Measurements from ENCODE around the gene PTPN18. TPM values are rescaled to one million over a fixed set of nuclear protein-coding genes. Genes with fewer than 3 reads are reported as not detected.
A peak's percentile ranks its signal among the peaks of the same experiment; 100 is the strongest.
"Not testable (repeated sequence)": the region's sequence is repeated elsewhere in the genome, so short reads cannot be mapped to it uniquely, and the experiment has no call there.

Gene PTPN18
- total RNA-seq, 1 donor from 2014 or later = 78.5 TPM

DNA sequence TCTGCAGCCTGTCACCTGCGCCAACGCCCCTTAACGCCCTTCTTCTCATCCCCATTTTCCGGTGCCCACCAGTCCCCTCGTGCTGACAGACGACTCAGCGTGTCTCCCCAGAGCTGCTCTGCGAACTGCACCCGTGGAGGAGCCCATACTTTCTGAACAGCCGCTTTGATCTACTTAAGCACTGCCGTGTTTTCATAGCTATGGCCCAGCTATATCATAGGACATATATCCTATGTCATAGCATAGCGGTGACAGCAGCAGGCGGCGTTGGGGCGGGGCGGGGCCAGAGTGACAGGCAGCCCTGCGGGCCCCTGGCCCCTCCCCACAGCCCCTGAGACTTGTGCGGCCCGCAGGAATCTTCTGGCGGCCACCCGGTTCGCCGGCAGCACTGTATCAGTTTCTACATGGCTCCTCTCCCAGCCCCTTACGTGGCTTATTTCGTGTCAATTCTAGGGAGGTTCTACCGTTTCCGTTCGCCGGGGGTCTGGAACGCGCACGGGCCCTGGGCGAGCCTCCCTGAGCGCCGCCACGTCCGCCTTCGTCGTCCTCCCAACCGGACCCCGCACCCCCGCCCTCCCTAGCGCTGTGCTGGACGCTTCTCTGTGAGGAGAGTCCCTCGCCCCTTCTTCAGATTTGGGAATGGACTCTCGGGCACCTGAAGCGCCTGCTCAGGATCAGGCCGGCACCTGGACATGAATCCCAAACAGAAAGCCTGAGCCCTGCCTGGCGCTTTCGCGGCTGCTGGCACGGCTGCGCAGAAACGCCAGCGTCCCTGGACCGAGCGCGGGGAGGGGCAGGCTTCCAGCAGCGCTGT lies 35.4 kb downstream of the PTPN18 start:
- TF ChIP-seq, protein P1, sequence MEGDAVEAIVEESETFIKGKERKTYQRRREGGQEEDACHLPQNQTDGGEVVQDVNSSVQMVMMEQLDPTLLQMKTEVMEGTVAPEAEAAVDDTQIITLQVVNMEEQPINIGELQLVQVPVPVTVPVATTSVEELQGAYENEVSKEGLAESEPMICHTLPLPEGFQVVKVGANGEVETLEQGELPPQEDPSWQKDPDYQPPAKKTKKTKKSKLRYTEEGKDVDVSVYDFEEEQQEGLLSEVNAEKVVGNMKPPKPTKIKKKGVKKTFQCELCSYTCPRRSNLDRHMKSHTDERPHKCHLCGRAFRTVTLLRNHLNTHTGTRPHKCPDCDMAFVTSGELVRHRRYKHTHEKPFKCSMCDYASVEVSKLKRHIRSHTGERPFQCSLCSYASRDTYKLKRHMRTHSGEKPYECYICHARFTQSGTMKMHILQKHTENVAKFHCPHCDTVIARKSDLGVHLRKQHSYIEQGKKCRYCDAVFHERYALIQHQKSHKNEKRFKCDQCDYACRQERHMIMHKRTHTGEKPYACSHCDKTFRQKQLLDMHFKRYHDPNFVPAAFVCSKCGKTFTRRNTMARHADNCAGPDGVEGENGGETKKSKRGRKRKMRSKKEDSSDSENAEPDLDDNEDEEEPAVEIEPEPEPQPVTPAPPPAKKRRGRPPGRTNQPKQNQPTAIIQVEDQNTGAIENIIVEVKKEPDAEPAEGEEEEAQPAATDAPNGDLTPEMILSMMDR (IDR thresholded peaks at IDR 0.05; ENCODE audit: partially characterized antibody, unreplicated experiment) = no peak

DNA sequence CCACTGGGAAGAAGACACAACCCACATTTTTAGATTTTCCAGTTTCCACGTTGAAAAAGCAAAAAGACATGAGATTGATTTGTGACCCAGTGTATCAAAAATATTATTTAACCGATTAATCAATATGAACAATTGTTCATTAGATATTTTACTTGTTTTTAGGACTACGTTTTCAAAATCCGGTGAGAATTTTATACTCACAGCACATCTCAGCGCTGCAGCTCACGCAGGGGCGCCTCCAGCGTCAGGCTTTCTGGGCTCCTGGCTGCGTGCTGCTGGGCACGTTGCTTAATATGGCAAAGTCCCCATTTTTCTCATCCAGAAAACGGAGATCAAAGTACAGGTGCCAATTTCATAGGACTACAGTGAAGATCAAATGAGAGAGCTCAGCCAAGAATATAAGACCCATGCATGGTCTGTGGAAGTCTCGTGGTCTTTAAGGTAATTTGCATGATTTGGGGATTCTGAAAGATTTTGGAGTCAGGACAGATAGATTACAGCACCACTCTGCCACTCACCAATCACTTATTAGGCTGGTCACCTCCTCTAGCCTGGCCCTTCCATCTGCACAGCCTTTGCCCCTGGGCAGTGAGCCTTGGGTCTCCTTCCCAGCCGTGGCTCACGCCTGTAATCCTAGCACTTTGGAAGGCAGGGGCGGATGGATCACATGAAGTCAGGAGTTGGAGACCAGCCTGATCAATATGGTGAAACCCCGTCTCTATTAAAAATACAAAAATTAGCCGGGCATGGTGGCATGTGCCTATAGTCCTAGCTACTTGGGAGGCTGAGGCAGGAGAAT lies 36.2 kb downstream of the PTPN18 start:
- Mint-ChIP-seq H3K4me1 (ENCODE audit: low read depth, unreplicated experiment) (peaks cover 10% of the 10 kb centered on the region), H3K27me3 (ENCODE audit: unreplicated experiment) (peaks cover 3% of the 10 kb centered on the region), H3K27ac (ENCODE audit: unreplicated experiment) (peak overlapping the region; percentile 60), H3K9me3 (ENCODE audit: unreplicated experiment) (peaks cover 7% of the 10 kb centered on the region), H3K4me3 (ENCODE audit: unreplicated experiment) (peak overlapping the region; percentile 90), H3K36me3 (ENCODE audit: unreplicated experiment) (peaks cover 6% of the 10 kb centered on the region)
- no peak for DNase-seq
- TF ChIP-seq, protein P1 (IDR thresholded peaks at IDR 0.05; ENCODE audit: partially characterized antibody, unreplicated experiment) = no peak

More for the DNA sequence above, 35.4 kb downstream of the PTPN18 start:
- peaks cover 6% of the 10 kb centered on the region for H3K36me3 Mint-ChIP-seq (ENCODE audit: unreplicated experiment)
- DNase-seq = peak; percentile 90
- H3K27me3 Mint-ChIP-seq (ENCODE audit: unreplicated experiment) = peaks cover 3% of the 10 kb centered on the region
- H3K27ac Mint-ChIP-seq (ENCODE audit: unreplicated experiment) = peak overlapping the region; percentile 93
- H3K4me3 Mint-ChIP-seq (ENCODE audit: unreplicated experiment) = peak overlapping the region; percentile 90
- peaks cover 7% of the 10 kb centered on the region for H3K9me3 Mint-ChIP-seq (ENCODE audit: unreplicated experiment)
- H3K4me1 Mint-ChIP-seq (ENCODE audit: low read depth, unreplicated experiment) = peaks cover 12% of the 10 kb centered on the region

DNA sequence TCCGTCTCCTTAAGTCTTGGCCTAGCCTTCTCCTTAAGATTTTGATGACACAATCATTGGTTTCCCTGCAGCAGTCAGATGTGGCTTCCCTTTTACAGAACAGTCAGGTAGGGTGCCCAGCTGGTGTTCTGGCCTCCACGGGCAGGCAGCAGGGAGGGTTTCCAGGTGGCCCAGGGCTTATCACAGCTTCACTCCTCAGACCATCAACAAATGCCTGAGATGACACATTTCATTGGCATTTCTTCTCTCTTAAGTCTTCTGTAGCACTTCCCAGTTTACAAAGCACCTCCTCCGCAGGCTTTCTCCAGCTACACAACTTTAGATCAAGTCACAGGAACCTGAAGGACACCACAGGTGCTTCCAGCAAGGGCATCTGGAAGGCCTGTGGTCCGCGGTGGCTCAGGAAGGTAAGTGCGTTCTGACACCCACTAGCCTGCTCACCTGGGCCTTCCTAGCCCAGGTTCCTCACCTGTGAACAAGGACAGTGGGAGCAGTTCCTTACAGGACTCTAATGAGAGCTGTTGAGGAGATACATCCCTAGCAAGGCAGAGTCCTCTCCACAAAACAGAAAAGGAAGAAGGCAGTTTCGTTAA lies 37.6 kb downstream of the PTPN18 start:
- H3K9me3 Mint-ChIP-seq (ENCODE audit: unreplicated experiment) = peaks cover 5% of the 10 kb centered on the region
- peaks cover 3% of the 10 kb centered on the region for H3K27me3 Mint-ChIP-seq (ENCODE audit: unreplicated experiment)
- peaks cover 6% of the 10 kb centered on the region for H3K36me3 Mint-ChIP-seq (ENCODE audit: unreplicated experiment)
- DNase-seq = no peak
- H3K4me3 Mint-ChIP-seq (ENCODE audit: unreplicated experiment) = peak overlapping the region; percentile 30
- TF ChIP-seq, protein P1 (IDR thresholded peaks at IDR 0.05; ENCODE audit: partially characterized antibody, unreplicated experiment) = no peak
- peaks cover 8% of the 10 kb centered on the region for H3K4me1 Mint-ChIP-seq (ENCODE audit: low read depth, unreplicated experiment)
- H3K27ac Mint-ChIP-seq (ENCODE audit: unreplicated experiment) = no peak overlapping the region

DNA sequence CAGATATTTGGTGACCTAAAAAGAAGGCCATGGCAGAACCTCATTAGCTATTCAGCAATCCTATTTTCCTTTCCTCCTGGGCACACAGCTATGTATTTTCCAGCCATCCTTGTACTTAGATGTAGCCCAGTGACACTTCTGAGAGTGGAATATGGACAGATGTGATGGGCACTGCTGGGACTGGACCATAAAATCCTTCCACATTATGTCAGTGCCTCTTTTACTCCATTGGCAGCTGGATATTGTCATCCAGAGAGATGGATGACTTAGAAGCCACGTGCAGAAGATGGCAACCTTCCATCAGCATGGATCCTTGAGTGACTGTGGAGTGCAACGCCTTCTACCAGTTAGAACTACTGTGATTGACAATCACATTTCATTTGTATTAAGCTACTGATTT lies 50.4 kb downstream of the PTPN18 start:
- not testable (repeated sequence) for H3K27me3 Mint-ChIP-seq (ENCODE audit: unreplicated experiment); H3K4me1 Mint-ChIP-seq (ENCODE audit: low read depth, unreplicated experiment); H3K9me3 Mint-ChIP-seq (ENCODE audit: unreplicated experiment); H3K36me3 Mint-ChIP-seq (ENCODE audit: unreplicated experiment); H3K4me3 Mint-ChIP-seq (ENCODE audit: unreplicated experiment); H3K27ac Mint-ChIP-seq (ENCODE audit: unreplicated experiment); DNase-seq

DNA sequence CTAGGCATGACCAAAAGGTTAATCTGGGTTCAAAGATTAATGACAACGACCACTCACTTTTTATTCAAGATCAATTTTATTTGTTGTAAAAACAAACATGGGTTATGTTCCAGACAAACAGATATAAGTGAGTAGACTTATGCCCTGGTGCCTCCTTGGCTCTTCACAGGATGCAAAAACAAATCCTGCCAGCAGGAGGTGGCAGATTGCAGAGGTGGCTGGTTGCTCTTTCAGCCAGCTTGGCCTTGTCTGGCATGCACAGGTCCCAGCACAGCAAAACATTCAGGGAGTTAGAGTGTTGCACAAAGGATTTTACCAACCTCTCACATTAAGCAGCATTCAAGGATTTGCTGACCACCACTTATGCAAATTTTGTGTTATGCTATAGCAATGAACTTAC lies 60.8 kb downstream of the PTPN18 start:
- peak; percentile 71 for DNase-seq
- not testable (repeated sequence) for H3K27ac Mint-ChIP-seq (ENCODE audit: unreplicated experiment); H3K4me1 Mint-ChIP-seq (ENCODE audit: low read depth, unreplicated experiment); H3K9me3 Mint-ChIP-seq (ENCODE audit: unreplicated experiment); H3K4me3 Mint-ChIP-seq (ENCODE audit: unreplicated experiment); H3K27me3 Mint-ChIP-seq (ENCODE audit: unreplicated experiment); H3K36me3 Mint-ChIP-seq (ENCODE audit: unreplicated experiment)
- TF ChIP-seq, protein P1 (IDR thresholded peaks at IDR 0.05; ENCODE audit: partially characterized antibody, unreplicated experiment) = peak; percentile 11

DNA sequence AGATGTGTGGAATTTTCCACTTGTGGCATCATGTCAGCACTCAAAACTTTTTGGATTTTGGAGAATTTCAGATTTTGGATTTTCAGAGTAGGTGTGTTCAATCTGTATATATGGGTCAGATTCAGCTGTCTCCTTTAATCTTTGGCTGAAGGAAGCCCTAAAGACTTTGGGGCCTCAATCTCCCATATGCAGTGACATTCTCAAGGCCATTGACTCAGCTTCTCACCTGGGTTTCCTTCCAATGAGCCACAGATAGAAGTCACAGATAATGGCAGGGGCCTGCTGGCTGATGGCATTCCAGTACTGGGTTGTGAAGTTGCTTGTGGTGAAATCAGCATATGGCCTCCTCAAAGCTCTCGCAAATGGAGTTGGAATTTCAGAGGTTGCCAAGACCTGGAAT lies 63.0 kb downstream of the PTPN18 start:
- not testable (repeated sequence) for DNase-seq; H3K27me3 Mint-ChIP-seq (ENCODE audit: unreplicated experiment); H3K4me3 Mint-ChIP-seq (ENCODE audit: unreplicated experiment); H3K4me1 Mint-ChIP-seq (ENCODE audit: low read depth, unreplicated experiment); H3K36me3 Mint-ChIP-seq (ENCODE audit: unreplicated experiment); H3K27ac Mint-ChIP-seq (ENCODE audit: unreplicated experiment); H3K9me3 Mint-ChIP-seq (ENCODE audit: unreplicated experiment)

All from glutamatergic neuron (in vitro differentiated cells).